Liver (tissue), 9 donors: ENCODE results near the gene SYCP1. TPM values are rescaled to one million over a fixed set of nuclear protein-coding genes. Genes with fewer than 3 reads are reported as not detected.

ENCODE experiments used
- DNase-seq: peaks from one replicate; pipeline ENCODE4 v3.0.0-alpha.2; 2017; ENCODE audit warnings: low spot score
- H3K27ac ChIP-seq, 2 donors: one replicate each; pipeline ENCODE4 v1.7.0; 2013; ENCODE audit warnings: inconsistent platforms in 2 of 2, low read length in 2 of 2, control low read depth in 1 of 2, low read depth in 1 of 2, mild to moderate bottlenecking in 1 of 2
- H3K27me3 ChIP-seq, 4 donors: one replicate each; pipeline versions ENCODE4 v1.6.1 to v1.7.0; 2013; ENCODE audit warnings: low read length in 3 of 4, inconsistent platforms in 1 of 4, mild to moderate bottlenecking in 1 of 4, moderate library complexity in 1 of 4; ENCODE audit not compliant: control insufficient read depth in 4 of 4, insufficient read depth in 4 of 4
- H3K36me3 ChIP-seq, 4 donors: one replicate each; pipeline versions ENCODE4 v1.6.1 to v1.7.0; 2013; ENCODE audit warnings: low read length in 3 of 4, mild to moderate bottlenecking in 3 of 4, low read depth in 1 of 4, moderate library complexity in 1 of 4; ENCODE audit not compliant: control insufficient read depth in 4 of 4, insufficient read depth in 3 of 4
- H3K4me1 ChIP-seq, 4 donors: one replicate each; pipeline versions ENCODE4 v1.6.1 to v1.7.0; 2013; ENCODE audit warnings: low read length in 3 of 4, mild to moderate bottlenecking in 3 of 4, moderate library complexity in 1 of 4; ENCODE audit not compliant: control insufficient read depth in 4 of 4, insufficient read depth in 4 of 4
- H3K4me3 ChIP-seq, 3 donors: one replicate each; pipeline versions ENCODE4 v1.6.1 to v1.7.0; 2013; ENCODE audit warnings: low read length in 3 of 3, control low read depth in 1 of 3, low read depth in 1 of 3, mild to moderate bottlenecking in 1 of 3
- H3K9ac ChIP-seq, 2 donors: one replicate each; pipeline ENCODE4 v1.7.0; 2013; ENCODE audit warnings: low read length in 2 of 2, mild to moderate bottlenecking in 2 of 2, moderate library complexity in 2 of 2, control low read depth in 1 of 2, low read depth in 1 of 2
- H3K9me3 ChIP-seq, 4 donors: one replicate each; pipeline versions ENCODE4 v1.6.1 to v1.7.0; 2013; ENCODE audit warnings: low read length in 3 of 4; ENCODE audit not compliant: control insufficient read depth in 4 of 4
- ATF3 ChIP-seq: IDR thresholded peaks from 2 replicates; pipeline ENCODE4 v1.6.1; 2016; ENCODE audit warnings: antibody characterized with exemption
- CTCF ChIP-seq: fragments of 150-350 bp; IDR thresholded peaks from 2 replicates; pipeline ENCODE4 v1.5.1; 2017; ENCODE audit warnings: improper control_type of control experiment, low read depth, low read length; ENCODE audit not compliant: missing input control
- EGR1 ChIP-seq, 2 donors: IDR thresholded peaks; 2 replicates each; pipeline ENCODE4 v1.6.1; 2016 to 2018; ENCODE audit warnings: antibody characterized with exemption in 2 of 2, low read depth in 2 of 2
- FOXA1 ChIP-seq: IDR thresholded peaks from 2 replicates; pipeline ENCODE4 v1.6.1; 2016; ENCODE audit warnings: antibody characterized with exemption
- FOXA2 ChIP-seq: IDR thresholded peaks from 2 replicates; pipeline ENCODE4 v1.6.1; 2016; ENCODE audit warnings: antibody characterized with exemption
- GABPA ChIP-seq, 2 donors: IDR thresholded peaks in 1 of 2; conservative IDR thresholded peaks in 1 of 2; 2 replicates each; pipeline ENCODE4 v1.6.1; 2016; ENCODE audit warnings: antibody characterized with exemption in 2 of 2, mild to moderate bottlenecking in 1 of 2, moderate library complexity in 1 of 2
- HNF4A ChIP-seq, 2 donors: conservative IDR thresholded peaks; 2 replicates each; pipeline ENCODE4 v1.6.1; 2016; ENCODE audit warnings: antibody characterized with exemption in 2 of 2, mild to moderate bottlenecking in 2 of 2
- HNF4G ChIP-seq: IDR thresholded peaks from 2 replicates; pipeline ENCODE4 v1.6.1; 2016; ENCODE audit warnings: antibody characterized with exemption
- JUND ChIP-seq, 2 donors: IDR thresholded peaks; 2 replicates each; pipeline ENCODE4 v1.6.1; 2016; ENCODE audit warnings: antibody characterized with exemption in 2 of 2
- MAX ChIP-seq: IDR thresholded peaks from 2 replicates; pipeline ENCODE4 v1.6.1; 2016; ENCODE audit warnings: antibody characterized with exemption
- NR2F2 ChIP-seq: IDR thresholded peaks from 2 replicates; pipeline ENCODE4 v1.6.1; 2016; ENCODE audit warnings: antibody characterized with exemption
- RAD21 ChIP-seq, 2 donors: IDR thresholded peaks; 2 replicates each; pipeline ENCODE4 v1.6.1; 2016; ENCODE audit warnings: antibody characterized with exemption in 2 of 2, mild to moderate bottlenecking in 2 of 2
- RXRA ChIP-seq, 2 donors: IDR thresholded peaks; 2 replicates each; pipeline ENCODE4 v1.6.1; 2017 to 2018; ENCODE audit warnings: antibody characterized with exemption in 2 of 2, mild to moderate bottlenecking in 1 of 2
- TAF1 ChIP-seq: conservative IDR thresholded peaks from 2 replicates; pipeline ENCODE4 v1.6.1; 2016; ENCODE audit warnings: antibody characterized with exemption, mild to moderate bottlenecking
- ZBTB33 ChIP-seq: IDR thresholded peaks from 2 replicates; pipeline ENCODE4 v1.6.1; 2016; ENCODE audit warnings: antibody characterized with exemption
- WGBS: extraction: QIAGEN DNeasy Blood & Tissue Kit; methylation state at CpG from one replicate; pipeline ENCODE4 v1.1.7; 2013; 5-methylcytosine and 5-hydroxymethylcytosine counted together
- polyA plus RNA-seq, 2 donors: library from polyadenylated mRNA; stranded (reverse) in 1 of 2; unstranded in 1 of 2; fragments of 200-250 nt in 1 of 2; fragments of >200 nt in 1 of 2; fragmentation: Nextera tagmentation in 1 of 2; extraction: Ambion mirVana in 1 of 2; gene quantifications; one replicate each; pipeline versions ENCODE4 v1.2.1 to v1.2.3, GENCODE V29; 2013 to 2015
- total RNA-seq, 2 donors: library from RNA; depleted of rRNA; stranded (reverse); fragments of >200 nt; gene quantifications; one replicate each; pipeline ENCODE4 v1.2.3, GENCODE V29; 2014
- donor health status: healthy.
- donor health status: healthy.
- donor health status: healthy.
- donor health status: healthy.
- donor health status: healthy.

The SYCP1 gene
- total and polyA plus RNA-seq, 4 donors = 0.89 TPM; not detected in 3

GRCh38 chr1:115036814-115037507 is 182.3 kb downstream of the SYCP1 start:
- peaks cover 0 to 8% (median 0%) of the 10 kb centered on the region in 4 donors for H3K27me3 ChIP-seq
- no peaks in the 10 kb centered on the region for H3K36me3 ChIP-seq
- no peak overlapping the region for H3K27ac ChIP-seq
- DNase-seq = no peak
- H3K4me3 ChIP-seq = no peak overlapping the region
- no peaks in the 10 kb centered on the region for H3K9me3 ChIP-seq
- no peak overlapping the region for H3K9ac ChIP-seq
- no peaks in the 10 kb centered on the region for H3K4me1 ChIP-seq
- 74% methylated on average over 4 of the region's 4 CpGs for WGBS
- TF ChIP-seq NR2F2 = no peak
- TF ChIP-seq GABPA (IDR thresholded peaks at IDR 0.05 in 1 of 2, conservative IDR thresholded peaks at IDR 0.05 in 1 of 2) = no peak
- no peak for TF ChIP-seq ATF3
- no peak for TF ChIP-seq MAX
- TF ChIP-seq EGR1 (IDR thresholded peaks at IDR 0.05; ENCODE audit: low read depth in 2 of 2) = no peak
- TF ChIP-seq FOXA2 = no peak
- TF ChIP-seq FOXA1 = no peak
- TF ChIP-seq ZBTB33 = no peak
- no peak for TF ChIP-seq JUND (IDR thresholded peaks at IDR 0.05)
- no peak for TF ChIP-seq HNF4A (conservative IDR thresholded peaks at IDR 0.05)
- no peak for TF ChIP-seq HNF4G
- TF ChIP-seq RXRA (IDR thresholded peaks at IDR 0.05) = no peak
- TF ChIP-seq TAF1 = no peak
- no peak for TF ChIP-seq RAD21 (IDR thresholded peaks at IDR 0.05)

GRCh38 chr1:115040501-115040900 is 185.8 kb downstream of the SYCP1 start:
- no peak for TF ChIP-seq HNF4A (conservative IDR thresholded peaks at IDR 0.05)
- no peaks in the 10 kb centered on the region for H3K36me3 ChIP-seq
- WGBS = 71% methylated on average over 2 of the region's 2 CpGs
- H3K27me3 ChIP-seq = peaks cover 0 to 8% (median 0%) of the 10 kb centered on the region in 4 donors
- H3K9ac ChIP-seq = no peak overlapping the region
- H3K9me3 ChIP-seq = no peaks in the 10 kb centered on the region
- H3K4me3 ChIP-seq = no peak overlapping the region
- DNase-seq = no peak
- no peaks in the 10 kb centered on the region for H3K4me1 ChIP-seq
- no peak overlapping the region for H3K27ac ChIP-seq

- Histone ChIP-seq H3K27me3 (peaks cover 0 to 8% (median 0%) of the 10 kb centered on the region in 4 donors), H3K9ac (no peak overlapping the region), H3K9me3 (no peaks in the 10 kb centered on the region), H3K36me3 (no peaks in the 10 kb centered on the region), H3K4me3 (no peak overlapping the region), H3K4me1 (no peaks in the 10 kb centered on the region), H3K27ac (no peak overlapping the region)
- no peak for DNase-seq
- TF ChIP-seq CTCF (peak; percentile 2), RAD21 (IDR thresholded peaks at IDR 0.05) (peak in 1 of 2 donors; percentile 38), HNF4G (no peak)
Measured at GRCh38 chr1:115041654-115042053, 187.0 kb downstream of the SYCP1 start.

Other genes with a start within 250 kb of the SYCP1 start
- gene DENND2C, start 184.8 kb upstream of the SYCP1 start, total RNA-seq = 1 to 10 TPM; 1.3 to 5.6 TPM
- gene DENND2C, start 184.8 kb upstream of the SYCP1 start, polyA plus RNA-seq = 1 to 10 TPM; 1.9 to 4.9 TPM
- not detected for gene AMPD1, start 159.3 kb upstream of the SYCP1 start, total RNA-seq
- under 1 TPM in 1 of 2 donors, not detected in 1; 0.03 TPM for gene AMPD1, start 159.3 kb upstream of the SYCP1 start, polyA plus RNA-seq
- gene NRAS, start 138.1 kb upstream of the SYCP1 start, total RNA-seq = 10 to 100 TPM; 17.7 to 36.0 TPM
- gene NRAS, start 138.1 kb upstream of the SYCP1 start, polyA plus RNA-seq = 1 to 10 TPM; 6.7 to 9.1 TPM
- gene CSDE1, start 96.9 kb upstream of the SYCP1 start, total RNA-seq = 100 to 1,000 TPM; 178 to 376 TPM
- 10 to 100 TPM; 63.7 to 84.7 TPM for gene CSDE1, start 96.9 kb upstream of the SYCP1 start, polyA plus RNA-seq
- gene SIKE1, start 74.2 kb upstream of the SYCP1 start, total RNA-seq = 10 to 100 TPM; 23.2 to 40.4 TPM
- 10 to 100 TPM; 12.0 to 22.0 TPM for gene SIKE1, start 74.2 kb upstream of the SYCP1 start, polyA plus RNA-seq
- not detected for gene TSHB, start 175.0 kb downstream of the SYCP1 start, total RNA-seq
- gene TSHB, start 175.0 kb downstream of the SYCP1 start, polyA plus RNA-seq = not detected
- 1 to 10 TPM in 1 of 2 donors, under 1 TPM in 1; 0.33 to 1.5 TPM for gene TSPAN2, start 234.6 kb downstream of the SYCP1 start, total RNA-seq
- under 1 TPM; 0.13 to 0.27 TPM for gene TSPAN2, start 234.6 kb downstream of the SYCP1 start, polyA plus RNA-seq